GM21723 (cell line): Measurements from ENCODE around the gene MUCL3.
"Not testable (repeated sequence)": the region's sequence is repeated elsewhere in the genome, so short reads cannot be mapped to it uniquely, and the experiment has no call there.

Experiments
- ATAC-seq: cut with Tn5 transposase; IDR thresholded peaks from one replicate; pipeline ENCODE4 v1.9.1; 2021; ENCODE audit warnings: mild to moderate bottlenecking, moderate library complexity; ENCODE audit not compliant: unreplicated experiment

MUCL3 gene

GRCh38 chr6:30939473-30939872 lies 1.3 kb upstream of the MUCL3 start:
- no peak for ATAC-seq

DNA sequence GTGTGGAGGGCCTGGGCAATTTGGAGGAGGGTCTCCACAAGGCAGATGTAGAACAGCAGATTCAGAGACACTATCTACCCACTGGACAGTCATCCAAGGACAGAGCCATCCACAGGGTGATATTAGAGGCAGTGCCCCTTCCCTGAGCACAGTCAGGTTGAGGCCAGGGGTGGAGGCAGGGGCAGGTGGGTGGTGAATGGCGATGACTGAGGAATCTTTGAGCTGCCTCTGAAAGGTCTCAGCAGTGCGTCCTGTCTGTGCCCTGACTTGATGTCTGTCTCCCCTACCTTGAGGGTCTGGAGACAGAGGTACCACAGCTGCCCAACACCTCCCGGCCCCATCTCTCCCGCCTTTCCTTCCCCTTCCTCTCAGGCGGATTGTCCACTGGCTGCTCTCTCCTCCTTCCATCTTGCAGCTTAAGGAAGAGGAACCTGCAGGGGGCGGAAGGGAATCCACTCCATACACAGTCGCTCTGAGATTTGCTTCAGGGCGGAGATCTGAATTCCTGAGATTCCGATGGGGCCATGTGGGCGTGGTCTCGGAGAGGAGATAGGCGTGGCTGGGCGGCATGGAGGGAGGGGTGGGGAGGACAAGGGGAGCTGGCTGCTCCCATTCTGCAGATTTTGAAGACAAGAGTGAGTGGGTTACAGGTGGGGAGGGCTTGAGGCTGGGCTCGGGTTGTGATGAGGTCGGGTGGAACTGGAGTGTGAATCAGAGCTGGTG lies 1.7 kb downstream of the MUCL3 start:
- no peak for ATAC-seq

DNA sequence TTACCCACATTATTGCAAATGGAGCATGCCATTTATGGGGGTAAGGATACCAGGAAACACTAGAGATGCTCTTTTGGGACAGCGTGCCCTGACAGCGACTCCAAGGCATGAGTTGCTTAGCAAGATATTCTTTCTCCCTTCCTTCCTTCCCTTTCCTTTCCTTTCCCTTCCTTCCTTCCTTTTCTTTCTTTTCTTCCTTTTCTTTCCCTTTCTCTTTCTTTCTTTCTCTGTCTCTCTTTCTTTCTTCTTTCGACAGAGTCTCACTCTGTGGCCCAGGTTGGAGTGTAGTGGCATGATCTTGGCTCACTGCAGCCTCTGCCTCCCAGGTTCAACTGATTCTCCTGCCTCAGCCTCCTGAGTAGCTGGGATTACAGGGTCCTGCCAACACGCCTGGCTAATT lies 3.3 kb downstream of the MUCL3 start:
- ATAC-seq = no peak

GRCh38 chr6:30945281-30945680 lies 4.5 kb downstream of the MUCL3 start:
- ATAC-seq = no peak

DNA sequence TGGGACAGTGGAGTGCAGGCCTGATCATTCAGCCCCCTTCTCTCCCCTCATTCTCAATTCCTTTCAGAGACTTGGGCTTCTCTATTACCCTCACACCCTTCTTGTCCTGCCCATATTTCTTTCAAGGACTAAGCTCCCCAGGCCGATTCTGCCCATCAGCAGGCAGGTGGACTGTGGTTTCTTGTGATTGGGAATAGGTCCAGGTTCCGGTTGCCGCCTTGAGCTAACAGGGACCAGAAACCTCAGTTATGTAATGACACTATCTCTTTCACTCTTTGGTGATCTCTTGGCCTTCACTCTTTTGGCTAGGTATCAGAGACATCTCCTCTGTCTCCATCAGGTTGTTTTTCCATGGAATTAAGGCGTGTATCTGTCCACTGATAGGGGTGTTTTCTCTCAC lies 6.5 kb downstream of the MUCL3 start:
- ATAC-seq = no peak

- no peak for ATAC-seq
Observed at GRCh38 chr6:30948811-30949210, 8.0 kb downstream of the MUCL3 start.

GRCh38 chr6:30951907-30952469 lies 11.2 kb downstream of the MUCL3 start:
- no peak for ATAC-seq

GRCh38 chr6:30954631-30955366 lies 14.0 kb downstream of the MUCL3 start:
- no peak for ATAC-seq

DNA sequence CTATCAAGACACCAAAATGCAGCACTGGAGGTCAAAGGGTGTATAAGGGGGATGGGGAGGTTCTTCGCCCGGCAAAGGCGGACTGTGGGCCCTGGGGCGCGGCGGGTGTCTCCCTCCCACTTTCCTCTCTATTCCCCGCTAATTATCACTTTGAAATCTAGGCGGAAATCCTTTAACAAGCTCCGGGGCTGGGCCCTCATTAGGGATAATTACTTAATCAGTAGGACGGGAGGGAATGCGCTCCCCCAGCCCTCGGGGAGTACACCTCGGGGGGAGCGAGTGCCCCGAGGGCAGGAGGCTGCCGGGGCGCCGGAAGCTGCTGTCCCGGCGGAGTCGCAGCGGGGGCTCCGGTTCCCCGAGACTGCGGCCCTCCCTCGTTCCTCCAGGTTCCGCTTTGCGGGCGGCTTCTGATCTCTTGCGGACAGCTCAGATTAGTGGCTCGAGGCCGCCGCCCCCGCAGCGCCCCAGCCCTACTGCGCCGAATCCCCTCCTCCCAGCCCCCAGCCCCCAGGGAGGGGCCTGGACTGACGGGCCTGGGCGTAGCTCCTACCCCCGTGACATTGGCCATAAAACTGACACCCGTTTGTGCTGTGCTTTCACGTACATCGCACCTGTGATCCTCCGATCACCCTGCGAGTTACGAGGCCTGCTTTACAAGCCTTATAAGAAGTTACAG lies 14.7 kb downstream of the MUCL3 start:
- no peak for ATAC-seq

DNA sequence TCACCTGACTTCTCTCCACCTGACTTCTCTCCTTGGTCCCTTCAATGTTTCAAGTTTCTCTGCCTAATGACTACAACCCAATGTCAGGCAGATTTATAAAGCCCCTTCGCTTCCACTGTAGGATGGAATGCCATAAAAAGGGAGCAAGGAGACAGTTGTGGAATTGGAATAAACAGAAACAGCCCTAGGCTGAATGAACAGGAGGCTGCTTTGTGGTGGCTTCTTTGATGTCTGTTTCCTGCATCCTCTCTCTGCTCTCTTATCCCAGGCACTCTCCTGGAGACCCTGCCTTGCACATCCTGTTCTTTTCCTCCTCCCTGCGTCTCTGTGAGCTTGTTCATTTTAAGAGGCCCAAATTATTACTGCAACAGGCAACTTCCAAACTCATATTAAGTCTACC lies 16.9 kb downstream of the MUCL3 start:
- no peak for ATAC-seq

- no peak for ATAC-seq
Observed at GRCh38 chr6:30960907-30961673, 20.3 kb downstream of the MUCL3 start.

- no peak for ATAC-seq
Observed at GRCh38 chr6:30962716-30963115, 21.9 kb downstream of the MUCL3 start.

- no peak for ATAC-seq
Observed at GRCh38 chr6:30963641-30964040, 22.9 kb downstream of the MUCL3 start.

- ATAC-seq = no peak
Observed at GRCh38 chr6:30964075-30964474, 23.3 kb downstream of the MUCL3 start.

GRCh38 chr6:30965140-30965601 lies 24.4 kb downstream of the MUCL3 start:
- no peak for ATAC-seq

DNA sequence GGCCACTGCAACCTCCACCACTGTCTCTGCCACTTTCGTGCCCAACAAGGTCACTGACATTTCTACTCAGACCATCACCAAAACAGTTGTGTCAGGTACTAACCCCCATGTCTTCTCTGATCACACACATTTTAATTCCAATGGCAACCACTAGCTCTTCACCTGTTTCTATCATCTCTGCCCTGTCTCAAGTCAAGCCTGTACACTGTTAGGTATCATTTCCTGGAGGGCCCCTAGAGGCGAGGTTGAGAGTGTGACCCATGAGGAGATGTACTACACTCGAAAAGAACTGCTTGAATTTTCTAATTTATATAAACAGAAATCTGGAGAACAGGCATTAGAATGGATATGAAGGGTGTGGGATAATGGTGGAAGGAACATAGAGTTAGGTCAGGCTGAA lies 25.4 kb downstream of the MUCL3 start:
- no peak for ATAC-seq

- ATAC-seq = not testable (repeated sequence)
Observed at GRCh38 chr6:30969171-30969570, 28.4 kb downstream of the MUCL3 start.

GRCh38 chr6:30970946-30971345 lies 30.2 kb downstream of the MUCL3 start:
- no peak for ATAC-seq

DNA sequence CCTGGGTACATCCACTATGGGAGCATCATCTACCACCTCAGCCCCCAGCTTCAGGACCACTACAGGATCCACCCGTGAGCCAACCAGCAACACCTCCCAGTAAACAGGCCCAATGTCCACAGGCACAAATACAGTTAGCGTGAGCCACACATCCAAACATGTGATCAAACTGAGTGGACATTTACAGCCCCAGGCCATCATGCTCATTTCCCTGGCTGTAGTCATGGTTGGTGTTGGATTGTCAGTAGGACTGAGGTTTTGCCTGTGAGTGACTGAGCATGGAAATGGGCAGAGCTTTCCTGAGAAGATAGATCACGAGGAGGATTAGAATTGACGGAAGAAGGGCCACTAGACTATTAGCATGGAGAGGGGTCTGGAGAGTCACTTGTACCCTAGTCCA lies 32.0 kb downstream of the MUCL3 start:
- no peak for ATAC-seq

GRCh38 chr6:30974490-30975252 lies 33.9 kb downstream of the MUCL3 start:
- no peak for ATAC-seq
